Spleen (tissue), 7 donors: ENCODE results near the gene LASP1.

Experiments
- POLR2AphosphoS5 ChIP-seq, 3 donors: sonication (generic); formaldehyde crosslinking; IDR thresholded peaks; one replicate each; pipeline ENCODE4 v1.5.1; 2017; ENCODE audit warnings: antibody characterized with exemption in 3 of 3
- TF ChIP-seq, protein P1 (sequence below), 11 experiments: fragments of 200-600 bp in 7 of 11; fragments of 450-650 bp in 4 of 11; sonication (generic) in 4 of 11; IDR thresholded peaks in 8 of 11; conservative IDR thresholded peaks in 3 of 11; 1 replicate in 7 of 11; 2 replicates in 4 of 11; pipeline versions ENCODE4 v1.4.0 to v1.8.0; 2016 to 2021; ENCODE audit warnings: antibody characterized with exemption in 11 of 11, inconsistent platforms in 4 of 11, mild to moderate bottlenecking in 1 of 11
- donor health status: DM: no; HTN: no; CAD: no; lungs with moderate emphysema.
- donor health status: DM: no; HTN: no; CAD: no.
- donor health status: DM: no; HTN: no; CAD: no.

DNA sequence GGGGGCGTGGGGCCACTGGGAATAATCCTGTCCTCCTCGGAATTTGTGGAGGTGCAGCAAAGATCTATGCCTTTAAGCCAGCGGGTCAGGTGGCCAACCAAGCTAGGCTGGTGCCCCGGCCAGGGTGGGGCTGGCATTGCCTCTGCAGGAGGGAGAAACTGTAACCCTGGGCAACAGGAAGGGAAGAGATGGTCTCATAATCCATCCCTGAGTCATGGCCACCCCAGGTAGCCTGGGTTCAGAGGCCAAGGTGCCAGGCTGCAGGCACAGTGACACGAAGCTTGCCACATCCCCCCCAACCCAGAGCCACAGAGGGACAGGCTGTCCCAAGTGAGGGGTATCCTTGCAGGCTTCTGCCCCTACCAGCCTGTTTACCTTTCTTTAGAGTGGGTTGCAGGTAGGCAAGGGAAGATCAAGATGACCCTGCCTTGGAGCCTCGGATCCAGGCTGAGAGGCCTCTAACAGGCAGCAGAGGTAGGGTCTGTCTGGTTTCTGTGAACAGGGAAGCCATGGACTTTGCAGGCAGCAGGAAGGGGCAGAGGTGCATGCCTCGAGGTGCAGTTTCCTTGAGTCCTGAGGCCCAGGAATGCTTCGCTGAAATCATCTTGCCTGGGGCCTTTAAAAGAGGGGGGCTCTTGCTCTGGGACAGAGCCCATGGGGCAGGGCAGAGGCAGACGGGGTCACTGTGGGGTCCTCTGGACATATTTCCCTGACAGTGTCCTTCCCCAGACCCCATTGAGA is 4.0 kb downstream of the LASP1 start:
- TF ChIP-seq POLR2AphosphoS5 (IDR thresholded peaks at IDR 0.05): no peak
- TF ChIP-seq, protein P1, sequence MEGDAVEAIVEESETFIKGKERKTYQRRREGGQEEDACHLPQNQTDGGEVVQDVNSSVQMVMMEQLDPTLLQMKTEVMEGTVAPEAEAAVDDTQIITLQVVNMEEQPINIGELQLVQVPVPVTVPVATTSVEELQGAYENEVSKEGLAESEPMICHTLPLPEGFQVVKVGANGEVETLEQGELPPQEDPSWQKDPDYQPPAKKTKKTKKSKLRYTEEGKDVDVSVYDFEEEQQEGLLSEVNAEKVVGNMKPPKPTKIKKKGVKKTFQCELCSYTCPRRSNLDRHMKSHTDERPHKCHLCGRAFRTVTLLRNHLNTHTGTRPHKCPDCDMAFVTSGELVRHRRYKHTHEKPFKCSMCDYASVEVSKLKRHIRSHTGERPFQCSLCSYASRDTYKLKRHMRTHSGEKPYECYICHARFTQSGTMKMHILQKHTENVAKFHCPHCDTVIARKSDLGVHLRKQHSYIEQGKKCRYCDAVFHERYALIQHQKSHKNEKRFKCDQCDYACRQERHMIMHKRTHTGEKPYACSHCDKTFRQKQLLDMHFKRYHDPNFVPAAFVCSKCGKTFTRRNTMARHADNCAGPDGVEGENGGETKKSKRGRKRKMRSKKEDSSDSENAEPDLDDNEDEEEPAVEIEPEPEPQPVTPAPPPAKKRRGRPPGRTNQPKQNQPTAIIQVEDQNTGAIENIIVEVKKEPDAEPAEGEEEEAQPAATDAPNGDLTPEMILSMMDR (IDR thresholded peaks at IDR 0.05 in 8 of 11, conservative IDR thresholded peaks at IDR 0.05 in 3 of 11): no peak
